Liver (tissue), 9 donors: ENCODE data around the gene ARSD. TPM values are rescaled to one million over a fixed set of nuclear protein-coding genes. Genes with fewer than 3 reads are reported as not detected.

Source experiments
- DNase-seq: peaks from one replicate; pipeline ENCODE4 v3.0.0-alpha.2; 2017; ENCODE audit warnings: low spot score
- H3K27ac ChIP-seq, 2 donors: one replicate each; pipeline ENCODE4 v1.7.0; 2013; ENCODE audit warnings: inconsistent platforms in 2 of 2, low read length in 2 of 2, control low read depth in 1 of 2, low read depth in 1 of 2, mild to moderate bottlenecking in 1 of 2
- H3K27me3 ChIP-seq, 4 donors: one replicate each; pipeline versions ENCODE4 v1.6.1 to v1.7.0; 2013; ENCODE audit warnings: low read length in 3 of 4, inconsistent platforms in 1 of 4, mild to moderate bottlenecking in 1 of 4, moderate library complexity in 1 of 4; ENCODE audit not compliant: control insufficient read depth in 4 of 4, insufficient read depth in 4 of 4
- H3K36me3 ChIP-seq, 4 donors: one replicate each; pipeline versions ENCODE4 v1.6.1 to v1.7.0; 2013; ENCODE audit warnings: low read length in 3 of 4, mild to moderate bottlenecking in 3 of 4, low read depth in 1 of 4, moderate library complexity in 1 of 4; ENCODE audit not compliant: control insufficient read depth in 4 of 4, insufficient read depth in 3 of 4
- H3K4me1 ChIP-seq, 4 donors: one replicate each; pipeline versions ENCODE4 v1.6.1 to v1.7.0; 2013; ENCODE audit warnings: low read length in 3 of 4, mild to moderate bottlenecking in 3 of 4, moderate library complexity in 1 of 4; ENCODE audit not compliant: control insufficient read depth in 4 of 4, insufficient read depth in 4 of 4
- H3K4me3 ChIP-seq, 3 donors: one replicate each; pipeline versions ENCODE4 v1.6.1 to v1.7.0; 2013; ENCODE audit warnings: low read length in 3 of 3, control low read depth in 1 of 3, low read depth in 1 of 3, mild to moderate bottlenecking in 1 of 3
- H3K9ac ChIP-seq, 2 donors: one replicate each; pipeline ENCODE4 v1.7.0; 2013; ENCODE audit warnings: low read length in 2 of 2, mild to moderate bottlenecking in 2 of 2, moderate library complexity in 2 of 2, control low read depth in 1 of 2, low read depth in 1 of 2
- H3K9me3 ChIP-seq, 4 donors: one replicate each; pipeline versions ENCODE4 v1.6.1 to v1.7.0; 2013; ENCODE audit warnings: low read length in 3 of 4; ENCODE audit not compliant: control insufficient read depth in 4 of 4
- ATF3 ChIP-seq: IDR thresholded peaks from 2 replicates; pipeline ENCODE4 v1.6.1; 2016; ENCODE audit warnings: antibody characterized with exemption
- CTCF ChIP-seq: fragments of 150-350 bp; IDR thresholded peaks from 2 replicates; pipeline ENCODE4 v1.5.1; 2017; ENCODE audit warnings: improper control_type of control experiment, low read depth, low read length; ENCODE audit not compliant: missing input control
- EGR1 ChIP-seq, 2 donors: IDR thresholded peaks; 2 replicates each; pipeline ENCODE4 v1.6.1; 2016 to 2018; ENCODE audit warnings: antibody characterized with exemption in 2 of 2, low read depth in 2 of 2
- FOXA1 ChIP-seq: IDR thresholded peaks from 2 replicates; pipeline ENCODE4 v1.6.1; 2016; ENCODE audit warnings: antibody characterized with exemption
- FOXA2 ChIP-seq: IDR thresholded peaks from 2 replicates; pipeline ENCODE4 v1.6.1; 2016; ENCODE audit warnings: antibody characterized with exemption
- GABPA ChIP-seq, 2 donors: IDR thresholded peaks in 1 of 2; conservative IDR thresholded peaks in 1 of 2; 2 replicates each; pipeline ENCODE4 v1.6.1; 2016; ENCODE audit warnings: antibody characterized with exemption in 2 of 2, mild to moderate bottlenecking in 1 of 2, moderate library complexity in 1 of 2
- HNF4A ChIP-seq, 2 donors: conservative IDR thresholded peaks; 2 replicates each; pipeline ENCODE4 v1.6.1; 2016; ENCODE audit warnings: antibody characterized with exemption in 2 of 2, mild to moderate bottlenecking in 2 of 2
- HNF4G ChIP-seq: IDR thresholded peaks from 2 replicates; pipeline ENCODE4 v1.6.1; 2016; ENCODE audit warnings: antibody characterized with exemption
- JUND ChIP-seq, 2 donors: IDR thresholded peaks; 2 replicates each; pipeline ENCODE4 v1.6.1; 2016; ENCODE audit warnings: antibody characterized with exemption in 2 of 2
- MAX ChIP-seq: IDR thresholded peaks from 2 replicates; pipeline ENCODE4 v1.6.1; 2016; ENCODE audit warnings: antibody characterized with exemption
- NR2F2 ChIP-seq: IDR thresholded peaks from 2 replicates; pipeline ENCODE4 v1.6.1; 2016; ENCODE audit warnings: antibody characterized with exemption
- RAD21 ChIP-seq, 2 donors: IDR thresholded peaks; 2 replicates each; pipeline ENCODE4 v1.6.1; 2016; ENCODE audit warnings: antibody characterized with exemption in 2 of 2, mild to moderate bottlenecking in 2 of 2
- REST ChIP-seq: IDR thresholded peaks from 2 replicates; pipeline ENCODE4 v1.6.1; 2016; ENCODE audit warnings: antibody characterized with exemption, mild to moderate bottlenecking
- RXRA ChIP-seq, 2 donors: IDR thresholded peaks; 2 replicates each; pipeline ENCODE4 v1.6.1; 2017 to 2018; ENCODE audit warnings: antibody characterized with exemption in 2 of 2, mild to moderate bottlenecking in 1 of 2
- SP1 ChIP-seq: IDR thresholded peaks from 2 replicates; pipeline ENCODE4 v1.6.1; 2018; ENCODE audit warnings: antibody characterized with exemption, mild to moderate bottlenecking
- TAF1 ChIP-seq: conservative IDR thresholded peaks from 2 replicates; pipeline ENCODE4 v1.6.1; 2016; ENCODE audit warnings: antibody characterized with exemption, mild to moderate bottlenecking
- YY1 ChIP-seq: IDR thresholded peaks from 2 replicates; pipeline ENCODE4 v1.6.1; 2016; ENCODE audit warnings: antibody characterized with exemption, mild to moderate bottlenecking
- ZBTB33 ChIP-seq: IDR thresholded peaks from 2 replicates; pipeline ENCODE4 v1.6.1; 2016; ENCODE audit warnings: antibody characterized with exemption
- WGBS: extraction: QIAGEN DNeasy Blood & Tissue Kit; methylation state at CpG from one replicate; pipeline ENCODE4 v1.1.7; 2013; 5-methylcytosine and 5-hydroxymethylcytosine counted together
- polyA plus RNA-seq, 2 donors: library from polyadenylated mRNA; stranded (reverse) in 1 of 2; unstranded in 1 of 2; fragments of 200-250 nt in 1 of 2; fragments of >200 nt in 1 of 2; fragmentation: Nextera tagmentation in 1 of 2; extraction: Ambion mirVana in 1 of 2; gene quantifications; one replicate each; pipeline versions ENCODE4 v1.2.1 to v1.2.3, GENCODE V29; 2013 to 2015
- total RNA-seq, 2 donors: library from RNA; depleted of rRNA; stranded (reverse); fragments of >200 nt; gene quantifications; one replicate each; pipeline ENCODE4 v1.2.3, GENCODE V29; 2014
- donor health status: healthy.
- donor health status: healthy.
- donor health status: healthy.
- donor health status: healthy.
- donor health status: healthy.

Gene ARSD
- total and polyA plus RNA-seq, 4 donors: 11.3 to 42.4 (median 19.5) TPM

- Histone ChIP-seq H3K27me3 (no peaks in the 10 kb centered on the region), H3K27ac (no peak overlapping the region), H3K4me1 (no peaks in the 10 kb centered on the region), H3K36me3 (peaks cover 2 to 53% (median 28%) of the 10 kb centered on the region in 4 donors), H3K4me3 (no peak overlapping the region), H3K9ac (no peak overlapping the region), H3K9me3 (no peaks in the 10 kb centered on the region)
- WGBS: 96% methylated on average over 1 of the region's 1 CpG
- DNase-seq: no peak
- TF ChIP-seq HNF4A (conservative IDR thresholded peaks at IDR 0.05): no peak
- no peak for TF ChIP-seq YY1
- no peak for TF ChIP-seq MAX
- no peak for TF ChIP-seq SP1
- no peak for TF ChIP-seq FOXA2
- TF ChIP-seq JUND (IDR thresholded peaks at IDR 0.05): no peak
- no peak for TF ChIP-seq GABPA (IDR thresholded peaks at IDR 0.05 in 1 of 2, conservative IDR thresholded peaks at IDR 0.05 in 1 of 2)
- TF ChIP-seq HNF4G: no peak
- no peak for TF ChIP-seq RAD21 (IDR thresholded peaks at IDR 0.05)
- TF ChIP-seq EGR1 (IDR thresholded peaks at IDR 0.05; ENCODE audit: low read depth in 2 of 2): no peak
Observed at GRCh38 chrX:2921193-2921592, 7.9 kb downstream of the ARSD start.

- 96% methylated on average over 23 of the region's 23 CpGs for WGBS
- peaks cover 1 to 57% (median 31%) of the 10 kb centered on the region in 4 donors for H3K36me3 ChIP-seq
- H3K9ac ChIP-seq: no peak overlapping the region
- TF ChIP-seq HNF4G (no peak), CTCF (no peak), RAD21 (IDR thresholded peaks at IDR 0.05) (no peak), FOXA2 (no peak), JUND (IDR thresholded peaks at IDR 0.05) (no peak), FOXA1 (no peak), GABPA (IDR thresholded peaks at IDR 0.05 in 1 of 2, conservative IDR thresholded peaks at IDR 0.05 in 1 of 2) (no peak), EGR1 (IDR thresholded peaks at IDR 0.05; ENCODE audit: low read depth in 2 of 2) (no peak), YY1 (no peak), RXRA (IDR thresholded peaks at IDR 0.05) (no peak), HNF4A (conservative IDR thresholded peaks at IDR 0.05) (no peak), TAF1 (no peak), REST (no peak), SP1 (no peak), ZBTB33 (no peak), NR2F2 (no peak), ATF3 (no peak), MAX (no peak)
- H3K9me3 ChIP-seq: no peaks in the 10 kb centered on the region
- DNase-seq: no peak
- H3K27me3 ChIP-seq: no peaks in the 10 kb centered on the region
- no peak overlapping the region for H3K4me3 ChIP-seq
- no peak overlapping the region for H3K27ac ChIP-seq
- no peaks in the 10 kb centered on the region for H3K4me1 ChIP-seq
Observed at GRCh38 chrX:2917767-2918166, 11.4 kb downstream of the ARSD start.
